Natural killer cell (primary cell): ENCODE results near the gene CNOT10. TPM values are rescaled to one million over a fixed set of nuclear protein-coding genes. Genes with fewer than 3 reads are reported as not detected.
"Not testable (repeated sequence)": the region's sequence is repeated elsewhere in the genome, so short reads cannot be mapped to it uniquely, and the experiment has no call there.

Experiments used
- ATAC-seq, 3 donors: fragments of 150-1000 bp in 2 of 3; fragments of 200-7000 bp in 1 of 3; cut with Tn5 transposase; 1 replicate in 1 of 3; 2 replicates in 2 of 3; pipeline ENCODE4 v1.10.0; 2021; ENCODE audit warnings: mild to moderate bottlenecking in 2 of 3, moderate library complexity in 2 of 3
- DNase-seq, 2 donors: peaks; one replicate each; pipeline versions ENCODE4 v3.0.0 to v3.0.0-alpha.2; 2013 to 2021; ENCODE audit warnings: mixed read lengths in 1 of 2
- H3K27ac ChIP-seq: one replicate; pipeline ENCODE4 v1.5.1; 2013; ENCODE audit warnings: mild to moderate bottlenecking, low read length
- H3K27me3 ChIP-seq: one replicate; pipeline ENCODE4 v1.6.1; 2013; ENCODE audit warnings: low read length; ENCODE audit not compliant: control insufficient read depth, insufficient read depth
- H3K36me3 ChIP-seq: one replicate; pipeline ENCODE4 v1.6.1; 2013; ENCODE audit warnings: low read length; ENCODE audit not compliant: control insufficient read depth, insufficient read depth
- H3K4me1 ChIP-seq: one replicate; pipeline ENCODE4 v1.6.1; 2013; ENCODE audit warnings: low read length; ENCODE audit not compliant: control insufficient read depth, insufficient read depth
- H3K4me3 ChIP-seq: one replicate; pipeline ENCODE4 v1.5.1; 2013; ENCODE audit warnings: low read length
- H3K9me3 ChIP-seq: one replicate; pipeline ENCODE4 v1.6.1; 2013; ENCODE audit warnings: low read length; ENCODE audit not compliant: control insufficient read depth, insufficient read depth
- H3K27ac Mint-ChIP-seq, 2 donors: one replicate each; pipeline ENCODE4 v1.8.0; 2022; ENCODE audit warnings: mild to moderate bottlenecking in 2 of 2, mixed read lengths in 2 of 2, moderate library complexity in 1 of 2
- H3K27me3 Mint-ChIP-seq, 2 donors: one replicate each; pipeline ENCODE4 v1.8.0; 2022; ENCODE audit warnings: low read depth in 2 of 2, mixed read lengths in 2 of 2
- H3K36me3 Mint-ChIP-seq: one replicate; pipeline ENCODE4 v1.8.0; 2022; ENCODE audit warnings: mixed read lengths
- H3K4me1 Mint-ChIP-seq, 2 donors: one replicate each; pipeline ENCODE4 v1.8.0; 2022; ENCODE audit warnings: mixed read lengths in 2 of 2
- H3K4me3 Mint-ChIP-seq: one replicate; pipeline ENCODE4 v1.8.0; 2022; ENCODE audit warnings: mild to moderate bottlenecking, moderate library complexity, mixed read lengths
- H3K9me3 Mint-ChIP-seq, 2 donors: one replicate each; pipeline ENCODE4 v1.8.0; 2022; ENCODE audit warnings: mixed read lengths in 2 of 2
- CTCF ChIP-seq: fragments of 200-600 bp; IDR thresholded peaks from one replicate; pipeline ENCODE4 v1.8.0; 2022; ENCODE audit warnings: antibody characterized with exemption
- WGBS: methylation state at CpG from one replicate; pipeline ENCODE4 v1.1.7; 2013; ENCODE audit warnings: missing lambda C conversion rate; ENCODE audit not compliant: insufficient coverage; 5-methylcytosine and 5-hydroxymethylcytosine counted together
- intact Hi-C: fragments of 100-400 bp; cut with micrococcal nuclease; formaldehyde crosslinking; loops from one replicate; pipeline ENCODE4 v1.14.2; 2022
- total RNA-seq, 4 donors: library from RNA; stranded (reverse); fragments of 120-200 nt in 1 of 4; gene quantifications; one replicate each; pipeline versions ENCODE4 v1.2.3 to v1.2.4, GENCODE V29; 2013 to 2022

The CNOT10 gene
- total RNA-seq, 3 donors from 2014 or later (not counting 1 experiment from before 2014, with no cell fraction given): 47.1 to 54.3 (median 53.8) TPM

GRCh38 chr3:32791833-32792232 is 106.8 kb downstream of the CNOT10 start:
- H3K9me3 Mint-ChIP-seq: no peaks in the 10 kb centered on the region
- H3K4me1 Mint-ChIP-seq: no peaks in the 10 kb centered on the region
- H3K36me3 ChIP-seq: no peaks in the 10 kb centered on the region
- DNase-seq (no peak), ATAC-seq (no peak)
- peaks cover 2% of the 10 kb centered on the region for H3K27me3 ChIP-seq
- H3K9me3 ChIP-seq: no peaks in the 10 kb centered on the region
- H3K27ac ChIP-seq: no peak overlapping the region
- 81% methylated on average over 3 of the region's 3 CpGs for WGBS
- H3K27me3 Mint-ChIP-seq: peaks cover 7 to 8% of the 10 kb centered on the region in 2 donors
- no peaks in the 10 kb centered on the region for H3K4me1 ChIP-seq
- H3K4me3 Mint-ChIP-seq: no peak overlapping the region
- no peaks in the 10 kb centered on the region for H3K36me3 Mint-ChIP-seq
- intact Hi-C loops: no loop called here
- H3K4me3 ChIP-seq: no peak overlapping the region
- no peak for TF ChIP-seq CTCF
- H3K27ac Mint-ChIP-seq: no peak overlapping the region

- H3K9me3 Mint-ChIP-seq: no peaks in the 10 kb centered on the region
- no peak overlapping the region for H3K27ac ChIP-seq
- ATAC-seq (no peak), DNase-seq (no peak)
- H3K4me3 ChIP-seq: no peak overlapping the region
- H3K4me1 ChIP-seq: no peaks in the 10 kb centered on the region
- intact Hi-C loops: no loop called here
- 91% methylated on average over 8 of the region's 8 CpGs for WGBS
- H3K27ac Mint-ChIP-seq: no peak overlapping the region
- H3K36me3 ChIP-seq: no peaks in the 10 kb centered on the region
- peaks cover 7 to 8% of the 10 kb centered on the region in 2 donors for H3K27me3 Mint-ChIP-seq
- H3K27me3 ChIP-seq: peaks cover 2% of the 10 kb centered on the region
- no peaks in the 10 kb centered on the region for H3K36me3 Mint-ChIP-seq
- no peak for TF ChIP-seq CTCF
- no peaks in the 10 kb centered on the region for H3K9me3 ChIP-seq
- peaks cover 0 to under 1% of the 10 kb centered on the region in 2 donors for H3K4me1 Mint-ChIP-seq
- no peak overlapping the region for H3K4me3 Mint-ChIP-seq
Measured at GRCh38 chr3:32794487-32795308, 109.7 kb downstream of the CNOT10 start.

- not testable (repeated sequence) for H3K9me3 Mint-ChIP-seq, H3K4me1 Mint-ChIP-seq
Measured at GRCh38 chr3:32796384-32796950, 111.5 kb downstream of the CNOT10 start.

GRCh38 chr3:32797776-32798175 is 112.8 kb downstream of the CNOT10 start:
- Histone ChIP-seq H3K9me3 (no peaks in the 10 kb centered on the region), H3K4me3 (no peak overlapping the region), H3K27ac (no peak overlapping the region), H3K36me3 (no peaks in the 10 kb centered on the region), H3K4me1 (no peaks in the 10 kb centered on the region), H3K27me3 (peaks cover 2% of the 10 kb centered on the region)
- H3K27me3 Mint-ChIP-seq: peaks cover 7 to 8% of the 10 kb centered on the region in 2 donors
- DNase-seq (no peak), ATAC-seq (no peak)
- H3K27ac Mint-ChIP-seq: no peak overlapping the region
- H3K9me3 Mint-ChIP-seq: no peaks in the 10 kb centered on the region
- TF ChIP-seq CTCF: no peak
- 95% methylated on average over 2 of the region's 2 CpGs for WGBS
- H3K4me1 Mint-ChIP-seq: peaks cover 0 to 7% of the 10 kb centered on the region in 2 donors
- intact Hi-C loops: no loop called here
- no peaks in the 10 kb centered on the region for H3K36me3 Mint-ChIP-seq
- no peak overlapping the region for H3K4me3 Mint-ChIP-seq

More at GRCh38 chr3:32796384-32796950, 111.5 kb downstream of the CNOT10 start:
- DNase-seq, H3K27me3 ChIP-seq, H3K36me3 ChIP-seq, H3K4me3 ChIP-seq, H3K27ac ChIP-seq, H3K9me3 ChIP-seq, H3K4me3 Mint-ChIP-seq, H3K36me3 Mint-ChIP-seq, intact Hi-C loops, H3K27ac Mint-ChIP-seq, H3K4me1 ChIP-seq, H3K27me3 Mint-ChIP-seq, ATAC-seq: not testable (repeated sequence)
- 93% methylated on average over 11 of the region's 11 CpGs for WGBS

GRCh38 chr3:32801440-32801839 is 116.5 kb downstream of the CNOT10 start:
- H3K36me3 ChIP-seq, H3K4me3 ChIP-seq, H3K4me1 Mint-ChIP-seq, H3K4me1 ChIP-seq, H3K27ac Mint-ChIP-seq, ATAC-seq, DNase-seq, H3K27me3 ChIP-seq, intact Hi-C loops, H3K36me3 Mint-ChIP-seq, H3K4me3 Mint-ChIP-seq, H3K9me3 Mint-ChIP-seq, H3K27me3 Mint-ChIP-seq, H3K27ac ChIP-seq, H3K9me3 ChIP-seq: not testable (repeated sequence)
- 88% methylated on average over 4 of the region's 5 CpGs for WGBS
